Activated T-helper 1 cell treated with anti-CD3 and anti-CD28 coated beads, Interleukin-12 subunit alpha, Interleukin-12 subunit beta, Interleukin-2, Interleukin-4 antibody, amounts not matched to agents 30 ng/mL and 10 ng/mL and 1 ng/mL, durations not matched to agents 14 hours and 24 hours and 36 hours (primary cell): ENCODE data around the gene KRT86. TPM values are rescaled to one million over a fixed set of nuclear protein-coding genes. Genes with fewer than 3 reads are reported as not detected.
"Not testable (repeated sequence)": the region's sequence is repeated elsewhere in the genome, so short reads cannot be mapped to it uniquely, and the experiment has no call there.

Source experiments
- DNase-seq: peaks from one replicate; pipeline ENCODE4 v3.0.0; 2021; ENCODE audit warnings: low spot score
- H3K27ac Mint-ChIP-seq: one replicate; pipeline ENCODE4 v1.8.0; 2021; ENCODE audit warnings: mild to moderate bottlenecking, mixed read lengths
- H3K27me3 Mint-ChIP-seq: one replicate; pipeline ENCODE4 v1.8.0; 2022; ENCODE audit warnings: mild to moderate bottlenecking, moderate library complexity, mixed read lengths; ENCODE audit not compliant: insufficient read depth
- H3K36me3 Mint-ChIP-seq: one replicate; pipeline ENCODE4 v1.8.0; 2021; ENCODE audit warnings: low read depth, mixed read lengths
- H3K4me1 Mint-ChIP-seq: one replicate; pipeline ENCODE4 v1.8.0; 2021; ENCODE audit warnings: low read depth, mixed read lengths
- H3K4me3 Mint-ChIP-seq: one replicate; pipeline ENCODE4 v1.8.0; 2021; ENCODE audit warnings: mild to moderate bottlenecking, moderate library complexity, mixed read lengths
- H3K9me3 Mint-ChIP-seq: one replicate; pipeline ENCODE4 v1.8.0; 2021; ENCODE audit warnings: mixed read lengths
- intact Hi-C: fragments of 100-400 bp; cut with micrococcal nuclease; formaldehyde crosslinking; loops from one replicate; pipeline ENCODE4 v1.15.1; 2024
- total RNA-seq: library from RNA; stranded (reverse); gene quantifications from 2 replicates; pipeline ENCODE4 v1.2.3, GENCODE V29; 2022

Gene KRT86
- total RNA-seq, 1 donor from 2014 or later = 0.73 TPM

DNA sequence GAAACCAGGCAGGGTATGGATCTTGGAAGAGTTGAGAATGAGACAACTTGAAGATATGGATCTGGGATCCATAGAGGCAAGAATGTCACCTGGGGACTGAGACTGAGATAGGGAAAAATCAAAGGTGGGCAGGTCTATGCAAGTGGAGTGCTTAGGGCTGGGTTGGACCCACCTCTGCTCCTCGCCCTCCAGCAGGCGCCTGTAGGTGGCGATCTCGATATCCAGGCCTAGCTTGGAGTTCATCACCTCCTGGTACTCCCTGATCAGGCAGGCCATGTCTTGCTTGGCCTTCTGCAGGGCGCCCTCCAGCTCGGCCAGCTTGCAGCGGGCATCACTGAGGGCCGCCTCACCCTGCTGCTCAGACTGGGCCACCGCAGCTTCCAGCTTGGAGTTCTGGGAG is 41.3 kb downstream of the KRT86 start:
- H3K4me3 Mint-ChIP-seq, H3K27ac Mint-ChIP-seq, intact Hi-C loops, H3K4me1 Mint-ChIP-seq, H3K9me3 Mint-ChIP-seq, H3K36me3 Mint-ChIP-seq, DNase-seq: not testable (repeated sequence)
- H3K27me3 Mint-ChIP-seq = peaks cover 26% of the 10 kb centered on the region

- Mint-ChIP-seq H3K27ac (no peak overlapping the region), H3K4me1 (no peaks in the 10 kb centered on the region), H3K9me3 (no peaks in the 10 kb centered on the region), H3K36me3 (no peaks in the 10 kb centered on the region), H3K27me3 (peaks cover 20% of the 10 kb centered on the region), H3K4me3 (no peak overlapping the region)
- DNase-seq = no peak
- intact Hi-C loops = no loop called here
These were observed 41.8 kb downstream of the KRT86 start for GRCh38 chr12:52316290-52316689.

GRCh38 chr12:52316701-52317100 is 42.3 kb downstream of the KRT86 start:
- peaks cover 16% of the 10 kb centered on the region for H3K27me3 Mint-ChIP-seq
- intact Hi-C loops = no loop called here

DNA sequence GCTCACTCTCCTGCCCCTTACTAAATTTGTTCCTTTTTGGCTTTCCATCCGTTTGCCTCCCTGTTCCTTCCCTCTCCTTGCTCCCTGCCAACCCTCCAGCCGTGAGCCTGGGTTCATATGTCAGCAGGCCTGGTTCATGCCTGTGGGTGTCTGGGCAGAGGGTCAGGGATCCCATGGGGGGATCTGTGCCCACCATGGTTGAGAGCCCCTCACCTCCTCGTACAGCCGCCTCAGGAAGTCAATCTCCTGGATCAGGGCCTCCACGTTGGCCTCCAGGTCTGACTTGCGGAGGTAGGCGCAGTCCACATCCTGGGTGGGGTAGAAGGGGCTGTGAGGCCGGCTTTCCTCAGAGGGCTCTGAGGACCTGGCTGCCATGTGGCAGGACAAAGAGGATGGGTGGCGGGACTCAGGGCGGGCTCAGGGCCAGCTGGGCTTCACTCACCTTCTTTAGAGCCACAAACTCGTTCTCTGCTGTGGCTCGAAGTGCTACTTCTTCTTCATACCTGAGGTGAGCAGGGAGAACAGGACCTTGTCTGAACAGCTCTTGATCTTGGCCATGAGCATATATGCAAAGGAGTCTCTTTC is 43.1 kb downstream of the KRT86 start:
- intact Hi-C loops = no loop called here
- Mint-ChIP-seq H3K27me3 (peaks cover 15% of the 10 kb centered on the region), H3K9me3 (no peaks in the 10 kb centered on the region), H3K36me3 (no peaks in the 10 kb centered on the region), H3K27ac (no peak overlapping the region), H3K4me3 (no peak overlapping the region), H3K4me1 (no peaks in the 10 kb centered on the region)
- DNase-seq = no peak

More at GRCh38 chr12:52316701-52317100, 42.3 kb downstream of the KRT86 start:
- Mint-ChIP-seq H3K27ac (no peak overlapping the region), H3K9me3 (no peaks in the 10 kb centered on the region), H3K4me3 (no peak overlapping the region), H3K36me3 (no peaks in the 10 kb centered on the region), H3K4me1 (no peaks in the 10 kb centered on the region)
- DNase-seq = no peak

- no peak overlapping the region for H3K4me3 Mint-ChIP-seq
- no peak overlapping the region for H3K27ac Mint-ChIP-seq
- H3K27me3 Mint-ChIP-seq = peaks cover 18% of the 10 kb centered on the region
- DNase-seq = no peak
- no peaks in the 10 kb centered on the region for H3K36me3 Mint-ChIP-seq
- no peaks in the 10 kb centered on the region for H3K4me1 Mint-ChIP-seq
- H3K9me3 Mint-ChIP-seq = no peaks in the 10 kb centered on the region
- intact Hi-C loops = no loop called here
These were observed 44.0 kb downstream of the KRT86 start for GRCh38 chr12:52318241-52318990.

- H3K27me3 Mint-ChIP-seq = peaks cover 19% of the 10 kb centered on the region
- no peaks in the 10 kb centered on the region for H3K4me1 Mint-ChIP-seq
- no peaks in the 10 kb centered on the region for H3K9me3 Mint-ChIP-seq
- DNase-seq = no peak
- intact Hi-C loops = no loop called here
- H3K4me3 Mint-ChIP-seq = no peak overlapping the region
- H3K27ac Mint-ChIP-seq = no peak overlapping the region
- H3K36me3 Mint-ChIP-seq = no peaks in the 10 kb centered on the region
These were observed 44.7 kb downstream of the KRT86 start for GRCh38 chr12:52319097-52319496.

GRCh38 chr12:52320784-52321400 is 46.4 kb downstream of the KRT86 start, which contains the start of gene KRT83:
KRT83 (minus strand) TSS chr12:52321398; CDS start chr12:52321335, 63 bp downstream.
- H3K4me1 Mint-ChIP-seq = no peaks in the 10 kb centered on the region
- H3K9me3 Mint-ChIP-seq = no peaks in the 10 kb centered on the region
- intact Hi-C loops = no loop called here
- no peak for DNase-seq
- H3K4me3 Mint-ChIP-seq = no peak within 1 kb of the TSS
- peaks cover 29% of the 10 kb centered on the region for H3K27me3 Mint-ChIP-seq
- H3K36me3 Mint-ChIP-seq = no peaks in the 10 kb centered on the region
- H3K27ac Mint-ChIP-seq = no peak within 1 kb of the TSS

DNA sequence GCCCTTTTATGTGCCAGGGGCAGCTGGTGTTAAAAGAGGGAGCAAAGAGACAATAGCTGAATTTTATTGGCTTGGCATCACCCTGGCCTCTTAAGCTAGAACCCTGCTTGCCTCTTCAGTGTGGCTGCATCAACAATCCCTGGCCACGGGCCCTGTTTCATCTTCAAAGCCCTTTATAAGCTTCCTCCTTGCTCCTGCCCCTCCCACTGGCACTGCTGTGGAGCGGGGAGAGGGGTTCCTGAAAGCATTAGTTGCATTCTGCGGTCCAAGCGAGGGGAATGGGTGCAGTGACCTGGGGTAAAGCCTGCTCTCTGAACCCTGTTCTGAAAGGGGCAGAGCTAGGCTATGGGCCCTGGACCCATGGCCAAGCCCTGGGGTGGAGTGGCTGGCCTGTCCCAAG is 47.0 kb downstream of the KRT86 start:
- Mint-ChIP-seq H3K36me3 (no peaks in the 10 kb centered on the region), H3K4me3 (no peak overlapping the region), H3K4me1 (no peaks in the 10 kb centered on the region), H3K27ac (no peak overlapping the region), H3K9me3 (no peaks in the 10 kb centered on the region), H3K27me3 (peaks cover 28% of the 10 kb centered on the region)
- DNase-seq = no peak
- intact Hi-C loops = no loop called here

GRCh38 chr12:52322069-52322468 is 47.6 kb downstream of the KRT86 start:
- no peak for DNase-seq
- H3K27me3 Mint-ChIP-seq = peaks cover 27% of the 10 kb centered on the region
- H3K4me3 Mint-ChIP-seq = no peak overlapping the region
- peaks cover 4% of the 10 kb centered on the region for H3K4me1 Mint-ChIP-seq
- intact Hi-C loops = no loop called here
- H3K9me3 Mint-ChIP-seq = no peaks in the 10 kb centered on the region
- no peaks in the 10 kb centered on the region for H3K36me3 Mint-ChIP-seq
- no peak overlapping the region for H3K27ac Mint-ChIP-seq

GRCh38 chr12:52323001-52323400 is 48.6 kb downstream of the KRT86 start:
- no peak overlapping the region for H3K27ac Mint-ChIP-seq
- DNase-seq = no peak

DNA sequence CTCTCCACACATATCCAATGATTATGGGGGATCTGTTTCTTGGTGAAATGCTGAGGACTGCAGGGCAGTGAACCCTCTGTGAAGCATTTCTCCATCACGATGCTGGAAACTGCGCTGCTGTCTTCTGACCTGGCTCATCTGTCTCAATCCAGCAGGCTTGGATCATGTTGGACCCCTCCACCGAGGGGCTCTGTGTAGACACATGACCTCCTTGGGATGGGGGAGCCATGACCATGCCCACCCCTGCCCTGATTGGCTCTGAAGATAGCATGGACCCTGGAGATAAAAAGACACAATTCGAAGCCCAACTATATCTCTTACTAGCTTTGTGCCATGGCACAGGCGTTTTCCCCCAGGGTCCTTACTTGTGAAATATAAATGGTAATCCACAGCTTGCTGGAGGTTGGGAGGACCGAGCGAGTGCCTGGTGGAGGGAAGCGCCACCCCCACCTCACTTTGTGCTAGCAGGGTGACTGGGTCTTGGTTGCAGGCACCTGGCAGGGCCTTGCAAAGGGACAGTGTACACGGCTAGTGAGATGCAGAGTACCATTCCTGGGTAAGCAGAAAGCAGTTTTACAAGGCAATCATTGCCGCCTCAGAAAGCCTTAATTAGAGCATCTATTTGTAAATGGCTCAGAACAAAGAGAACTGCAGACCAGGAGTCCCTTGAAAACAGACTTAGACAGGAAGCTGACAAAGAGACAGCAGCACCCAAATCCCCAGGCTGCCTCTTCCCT is 49.1 kb downstream of the KRT86 start:
- Mint-ChIP-seq H3K36me3 (no peaks in the 10 kb centered on the region), H3K9me3 (no peaks in the 10 kb centered on the region), H3K4me1 (peaks cover 14% of the 10 kb centered on the region), H3K27me3 (peaks cover 27% of the 10 kb centered on the region), H3K4me3 (no peak overlapping the region), H3K27ac (no peak overlapping the region)
- intact Hi-C loops = no loop called here
- DNase-seq = no peak

More at GRCh38 chr12:52323001-52323400, 48.6 kb downstream of the KRT86 start:
- Mint-ChIP-seq H3K36me3 (no peaks in the 10 kb centered on the region), H3K4me3 (no peak overlapping the region), H3K27me3 (peaks cover 27% of the 10 kb centered on the region), H3K9me3 (no peaks in the 10 kb centered on the region), H3K4me1 (peaks cover 14% of the 10 kb centered on the region)
- intact Hi-C loops = no loop called here

- H3K4me3 Mint-ChIP-seq = no peak overlapping the region
- intact Hi-C loops = no loop called here
- H3K36me3 Mint-ChIP-seq = no peaks in the 10 kb centered on the region
- peaks cover 14% of the 10 kb centered on the region for H3K4me1 Mint-ChIP-seq
- no peak overlapping the region for H3K27ac Mint-ChIP-seq
- no peaks in the 10 kb centered on the region for H3K9me3 Mint-ChIP-seq
- DNase-seq = no peak
- peaks cover 29% of the 10 kb centered on the region for H3K27me3 Mint-ChIP-seq
These were observed 49.7 kb downstream of the KRT86 start for GRCh38 chr12:52324153-52324444.
